ENCODE results near the gene MYRF.

Gene MYRF

DNA sequence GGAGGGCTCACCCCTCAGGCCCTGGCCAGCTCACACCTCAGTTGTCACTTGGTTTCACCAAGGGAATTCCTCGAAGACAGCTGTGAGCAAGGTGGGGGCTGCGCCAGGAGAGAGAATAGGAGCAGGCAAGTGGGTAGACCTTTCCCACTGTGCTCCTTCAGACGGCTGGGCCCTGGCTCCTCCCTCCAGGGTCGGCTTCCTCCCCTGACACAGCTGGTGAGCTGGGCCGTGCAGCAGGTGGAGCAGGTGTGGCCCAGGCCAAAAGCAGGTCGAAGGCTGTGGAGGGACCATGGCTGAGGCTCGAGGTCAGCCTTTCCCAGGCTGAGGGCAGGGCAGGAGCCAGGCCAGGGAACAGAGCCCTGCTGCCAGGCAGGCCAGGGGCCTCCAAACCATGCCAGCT, 12.5 kb upstream of the MYRF start:
- POLR2A ChIA-PET (ENCODE audit: low non-redundant PET), result no interaction called here
- no peak overlapping the region for H3K27ac ChIP-seq
- TF ChIP-seq, protein P1, sequence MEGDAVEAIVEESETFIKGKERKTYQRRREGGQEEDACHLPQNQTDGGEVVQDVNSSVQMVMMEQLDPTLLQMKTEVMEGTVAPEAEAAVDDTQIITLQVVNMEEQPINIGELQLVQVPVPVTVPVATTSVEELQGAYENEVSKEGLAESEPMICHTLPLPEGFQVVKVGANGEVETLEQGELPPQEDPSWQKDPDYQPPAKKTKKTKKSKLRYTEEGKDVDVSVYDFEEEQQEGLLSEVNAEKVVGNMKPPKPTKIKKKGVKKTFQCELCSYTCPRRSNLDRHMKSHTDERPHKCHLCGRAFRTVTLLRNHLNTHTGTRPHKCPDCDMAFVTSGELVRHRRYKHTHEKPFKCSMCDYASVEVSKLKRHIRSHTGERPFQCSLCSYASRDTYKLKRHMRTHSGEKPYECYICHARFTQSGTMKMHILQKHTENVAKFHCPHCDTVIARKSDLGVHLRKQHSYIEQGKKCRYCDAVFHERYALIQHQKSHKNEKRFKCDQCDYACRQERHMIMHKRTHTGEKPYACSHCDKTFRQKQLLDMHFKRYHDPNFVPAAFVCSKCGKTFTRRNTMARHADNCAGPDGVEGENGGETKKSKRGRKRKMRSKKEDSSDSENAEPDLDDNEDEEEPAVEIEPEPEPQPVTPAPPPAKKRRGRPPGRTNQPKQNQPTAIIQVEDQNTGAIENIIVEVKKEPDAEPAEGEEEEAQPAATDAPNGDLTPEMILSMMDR (conservative IDR thresholded peaks at IDR 0.05; ENCODE audit: low read depth), result no peak
- no peak for DNase-seq (ENCODE audit: low spot score)
- CTCF ChIA-PET, result interaction anchor here (0.6 kb wide), 1 partner anchor 79 kb away, joined by 4 read pairs; no protein-coding TSS in a partner anchor

DNA sequence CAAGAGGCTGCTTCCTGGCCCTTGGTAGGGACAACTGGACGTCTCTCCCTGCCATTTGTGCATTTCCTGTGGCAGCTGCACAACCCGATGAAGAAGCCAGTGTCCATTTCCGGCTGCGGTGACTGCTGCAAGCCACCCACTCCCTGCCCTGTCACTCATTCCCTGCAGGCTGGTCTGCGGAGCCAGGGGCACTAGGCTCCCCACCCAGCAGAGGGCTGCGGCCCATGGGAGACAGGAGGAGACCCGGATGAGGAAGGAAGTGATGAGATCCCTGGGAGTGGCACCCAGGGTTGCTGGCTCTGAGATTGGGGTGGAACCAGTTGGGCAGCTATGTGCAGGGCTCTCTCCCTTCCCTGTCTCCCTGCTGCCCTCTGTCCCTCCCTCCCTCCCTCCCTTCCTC, 10.0 kb upstream of the MYRF start:
- TF ChIP-seq, protein P1 (conservative IDR thresholded peaks at IDR 0.05; ENCODE audit: low read depth), result no peak
- ChIA-PET POLR2A (ENCODE audit: low non-redundant PET) (no interaction called here), CTCF (interaction anchor here (0.8 kb wide), 1 partner anchor 366 kb away, joined by 3 read pairs; no protein-coding TSS in a partner anchor)
- no peak for DNase-seq (ENCODE audit: low spot score)
- H3K27ac ChIP-seq, result no peak overlapping the region

DNA sequence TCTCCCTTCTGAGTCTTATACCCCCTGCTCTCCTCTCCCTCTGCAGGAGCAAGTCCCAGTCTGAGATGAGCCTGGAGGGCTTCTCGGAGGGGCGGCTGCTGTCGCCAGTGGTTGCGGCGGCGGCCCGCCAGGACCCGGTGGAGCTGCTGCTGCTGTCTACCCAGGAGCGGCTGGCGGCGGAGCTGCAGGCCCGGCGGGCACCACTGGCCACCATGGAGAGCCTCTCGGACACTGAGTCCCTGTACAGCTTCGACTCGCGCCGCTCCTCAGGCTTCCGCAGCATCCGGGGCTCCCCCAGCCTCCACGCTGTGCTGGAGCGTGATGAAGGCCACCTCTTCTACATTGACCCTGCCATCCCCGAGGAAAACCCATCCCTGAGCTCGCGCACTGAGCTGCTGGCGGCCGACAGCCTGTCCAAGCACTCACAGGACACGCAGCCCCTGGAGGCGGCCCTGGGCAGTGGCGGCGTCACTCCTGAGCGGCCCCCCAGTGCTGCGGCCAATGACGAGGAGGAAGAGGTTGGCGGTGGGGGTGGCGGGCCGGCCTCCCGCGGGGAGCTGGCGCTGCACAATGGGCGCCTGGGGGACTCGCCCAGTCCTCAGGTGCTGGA, 8.8 kb upstream of the MYRF start:
- no peak overlapping the region for H3K27ac ChIP-seq
- TF ChIP-seq, protein P1 (conservative IDR thresholded peaks at IDR 0.05; ENCODE audit: low read depth), result no peak
- POLR2A ChIA-PET (ENCODE audit: low non-redundant PET), result interaction anchor here (0.6 kb wide), 1 partner anchor 55 kb away, joined by 3 read pairs; no protein-coding TSS in a partner anchor
- CTCF ChIA-PET, result interaction anchor here (1.5 to 1.8 kb wide), 2 partner anchors 53 to 365 kb away, joined by 3 to 4 read pairs; no protein-coding TSS in a partner anchor
- no peak for DNase-seq (ENCODE audit: low spot score)

DNA sequence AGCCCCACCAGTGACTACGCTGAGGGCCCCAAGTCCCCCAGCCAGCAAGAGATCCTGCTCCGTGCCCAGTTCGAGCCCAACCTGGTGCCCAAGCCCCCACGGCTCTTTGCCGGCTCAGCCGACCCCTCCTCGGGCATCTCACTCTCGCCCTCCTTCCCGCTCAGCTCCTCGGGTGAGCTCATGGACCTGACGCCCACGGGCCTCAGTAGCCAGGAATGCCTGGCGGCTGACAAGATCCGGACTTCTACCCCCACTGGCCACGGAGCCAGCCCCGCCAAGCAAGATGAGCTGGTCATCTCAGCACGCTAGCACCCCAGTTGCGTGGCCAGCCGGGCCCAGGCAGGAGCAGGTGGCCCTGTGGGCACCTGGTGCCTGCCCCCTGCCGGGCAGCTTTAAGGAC, 8.3 kb upstream of the MYRF start:
- TF ChIP-seq, protein P1 (conservative IDR thresholded peaks at IDR 0.05; ENCODE audit: low read depth), result no peak
- H3K27ac ChIP-seq, result no peak overlapping the region
- no peak for DNase-seq (ENCODE audit: low spot score)
- CTCF ChIA-PET, result interaction anchor here (1.5 to 1.8 kb wide), 2 partner anchors 53 to 364 kb away, joined by 3 to 4 read pairs; no protein-coding TSS in a partner anchor
- POLR2A ChIA-PET (ENCODE audit: low non-redundant PET), result no interaction called here

DNA sequence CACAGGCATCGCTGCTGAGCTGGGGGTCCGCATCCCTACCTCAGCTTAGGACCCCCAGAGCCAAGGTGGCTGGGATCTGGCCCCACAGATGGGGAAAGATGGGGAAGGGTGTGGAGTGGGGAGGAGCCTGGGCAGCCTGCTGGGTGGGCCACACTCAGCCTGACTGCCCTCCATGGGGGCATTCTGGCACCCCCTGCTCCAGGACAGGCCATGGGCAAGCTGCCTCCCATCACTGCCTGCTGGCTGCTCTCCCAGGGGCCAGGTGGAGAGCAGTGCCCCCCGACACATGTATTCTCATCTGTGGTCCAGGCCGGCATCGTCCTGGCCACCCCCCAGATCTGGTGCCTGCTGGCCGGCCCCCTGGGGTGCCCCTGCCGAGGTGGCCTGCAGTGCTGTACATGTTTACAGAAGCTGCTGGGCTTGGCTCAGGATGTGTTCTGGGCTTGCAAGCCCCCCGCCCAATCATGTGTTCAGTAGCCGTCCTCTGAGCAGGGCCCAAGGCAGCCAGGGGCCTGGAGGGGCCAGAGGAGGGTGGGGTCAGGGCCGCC, 7.8 kb upstream of the MYRF start:
- CTCF ChIA-PET, result interaction anchor here (1.5 to 1.8 kb wide), 2 partner anchors 52 to 364 kb away, joined by 3 to 4 read pairs; no protein-coding TSS in a partner anchor

DNA sequence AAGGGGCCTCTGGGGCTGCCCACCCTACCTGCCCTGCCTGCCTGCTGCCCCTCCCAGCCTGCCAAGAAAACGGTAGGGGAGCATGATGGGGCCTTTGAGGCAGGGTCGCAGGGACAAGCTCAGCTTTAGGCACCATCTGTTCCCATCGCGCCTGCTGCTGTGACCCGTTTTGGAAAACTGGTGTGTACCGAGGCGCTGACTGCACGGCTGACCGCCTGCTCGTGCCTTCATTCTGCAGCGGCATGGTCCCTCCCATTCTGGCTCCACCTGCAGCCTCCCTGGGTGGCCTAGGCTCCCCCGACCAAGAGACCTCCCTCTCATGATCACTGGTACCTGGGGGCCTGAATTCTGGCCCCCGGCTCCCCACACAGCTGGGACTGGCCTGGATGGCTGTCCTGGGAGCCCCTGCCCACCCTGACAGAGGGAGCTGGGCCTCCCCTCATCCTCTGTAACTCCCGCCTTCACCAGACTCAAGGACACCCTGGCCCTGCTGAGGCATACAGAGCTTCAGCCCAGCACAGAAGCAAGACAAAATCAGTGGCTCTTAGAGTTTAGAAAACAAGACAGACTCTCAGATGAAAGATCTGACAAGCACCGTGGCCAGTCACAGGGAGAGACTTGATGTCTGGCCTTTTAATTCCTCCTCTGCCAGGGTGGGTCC, 6.5 kb upstream of the MYRF start:
- CTCF ChIA-PET, result interaction anchor here (0.6 kb wide), 1 partner anchor 12 kb away, joined by 3 read pairs; no protein-coding TSS in a partner anchor
- no peak for DNase-seq (ENCODE audit: low spot score)
- POLR2A ChIA-PET (ENCODE audit: low non-redundant PET), result no interaction called here
- TF ChIP-seq, protein P1 (conservative IDR thresholded peaks at IDR 0.05; ENCODE audit: low read depth), result no peak
- no peak overlapping the region for H3K27ac ChIP-seq

More for the DNA sequence above, 7.8 kb upstream of the MYRF start:
- POLR2A ChIA-PET (ENCODE audit: low non-redundant PET), result no interaction called here
- TF ChIP-seq, protein P1 (conservative IDR thresholded peaks at IDR 0.05; ENCODE audit: low read depth), result no peak
- DNase-seq (ENCODE audit: low spot score), result no peak
- H3K27ac ChIP-seq, result no peak overlapping the region

Measured in RWPE1 (cell line).